ENCODE results near the gene INO80D.
"Not testable (repeated sequence)": the region's sequence is repeated elsewhere in the genome, so short reads cannot be mapped to it uniquely, and the experiment has no call there.

Gene INO80D

DNA sequence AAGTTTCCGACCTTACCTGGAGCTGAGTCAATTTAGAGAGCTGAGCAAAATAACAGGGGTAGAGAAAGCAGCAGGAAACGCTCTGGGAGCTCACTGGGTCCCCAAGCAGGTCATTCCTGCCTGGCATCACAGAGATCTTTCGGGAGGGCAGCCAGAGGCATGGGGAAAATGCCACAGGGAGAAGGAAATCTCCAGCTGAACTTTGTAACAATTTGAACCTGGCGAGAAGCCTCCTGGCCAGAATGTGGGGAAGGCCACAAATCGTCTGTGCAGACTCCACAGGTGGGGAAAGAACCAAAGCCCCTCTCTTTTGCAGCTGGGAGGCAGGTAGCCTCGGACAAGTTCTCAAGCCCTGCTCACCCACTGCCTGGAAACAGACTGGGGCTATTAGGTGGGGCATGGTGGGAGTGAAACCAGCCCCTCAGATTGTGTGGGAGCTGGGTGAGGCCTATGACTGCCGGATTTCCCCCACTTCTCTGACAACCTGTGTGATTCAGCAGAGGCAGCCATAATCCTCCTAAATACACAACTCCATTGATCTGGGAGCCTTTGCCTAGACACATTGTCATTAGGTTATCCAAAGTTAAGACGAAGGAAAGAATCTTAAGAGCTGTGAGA lies 53.9 kb downstream of the INO80D start:
- Histone ChIP-seq H3K4me2 (ENCODE audit: low read length) (no peak overlapping the region), H3K4me1 (no peaks in the 10 kb centered on the region), H3K79me2 (peaks cover 39% of the 10 kb centered on the region), H3K36me3 (ENCODE audit: control insufficient read depth, insufficient read depth, low read length) (no peaks in the 10 kb centered on the region), H3K9ac (no peak overlapping the region), H3K27me3 (ENCODE audit: control insufficient read depth, insufficient read depth, low read length) (no peaks in the 10 kb centered on the region), H3K27ac (no peak overlapping the region), H2AFZ (no peak overlapping the region), H3K4me3 (ENCODE audit: low read depth, low read length) (no peak overlapping the region), H3K9me3 (ENCODE audit: control insufficient read depth, low read length) (no peaks in the 10 kb centered on the region)
- TF ChIP-seq, protein P1, sequence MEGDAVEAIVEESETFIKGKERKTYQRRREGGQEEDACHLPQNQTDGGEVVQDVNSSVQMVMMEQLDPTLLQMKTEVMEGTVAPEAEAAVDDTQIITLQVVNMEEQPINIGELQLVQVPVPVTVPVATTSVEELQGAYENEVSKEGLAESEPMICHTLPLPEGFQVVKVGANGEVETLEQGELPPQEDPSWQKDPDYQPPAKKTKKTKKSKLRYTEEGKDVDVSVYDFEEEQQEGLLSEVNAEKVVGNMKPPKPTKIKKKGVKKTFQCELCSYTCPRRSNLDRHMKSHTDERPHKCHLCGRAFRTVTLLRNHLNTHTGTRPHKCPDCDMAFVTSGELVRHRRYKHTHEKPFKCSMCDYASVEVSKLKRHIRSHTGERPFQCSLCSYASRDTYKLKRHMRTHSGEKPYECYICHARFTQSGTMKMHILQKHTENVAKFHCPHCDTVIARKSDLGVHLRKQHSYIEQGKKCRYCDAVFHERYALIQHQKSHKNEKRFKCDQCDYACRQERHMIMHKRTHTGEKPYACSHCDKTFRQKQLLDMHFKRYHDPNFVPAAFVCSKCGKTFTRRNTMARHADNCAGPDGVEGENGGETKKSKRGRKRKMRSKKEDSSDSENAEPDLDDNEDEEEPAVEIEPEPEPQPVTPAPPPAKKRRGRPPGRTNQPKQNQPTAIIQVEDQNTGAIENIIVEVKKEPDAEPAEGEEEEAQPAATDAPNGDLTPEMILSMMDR (IDR thresholded peaks at IDR 0.05): no peak

GRCh38 chr2:206031162-206031784 lies 54.7 kb downstream of the INO80D start:
- no peaks in the 10 kb centered on the region for H3K27me3 ChIP-seq (ENCODE audit: control insufficient read depth, insufficient read depth, low read length)
- no peaks in the 10 kb centered on the region for H3K9me3 ChIP-seq (ENCODE audit: control insufficient read depth, low read length)

GRCh38 chr2:206028101-206028500 lies 57.9 kb downstream of the INO80D start:
- Histone ChIP-seq H3K9ac (no peak overlapping the region), H3K79me2 (peaks cover 21% of the 10 kb centered on the region), H3K27ac (no peak overlapping the region), H3K27me3 (ENCODE audit: control insufficient read depth, insufficient read depth, low read length) (no peaks in the 10 kb centered on the region), H3K4me1 (no peaks in the 10 kb centered on the region), H3K4me3 (ENCODE audit: low read depth, low read length) (no peak overlapping the region), H3K36me3 (ENCODE audit: control insufficient read depth, insufficient read depth, low read length) (no peaks in the 10 kb centered on the region), H3K9me3 (ENCODE audit: control insufficient read depth, low read length) (no peaks in the 10 kb centered on the region), H3K4me2 (ENCODE audit: low read length) (no peak overlapping the region), H2AFZ (no peak overlapping the region)
- TF ChIP-seq, protein P1 (IDR thresholded peaks at IDR 0.05): no peak

More at GRCh38 chr2:206031162-206031784, 54.7 kb downstream of the INO80D start:
- no peak overlapping the region for H3K4me2 ChIP-seq (ENCODE audit: low read length)
- H3K79me2 ChIP-seq: peaks cover 36% of the 10 kb centered on the region
- no peak overlapping the region for H3K27ac ChIP-seq
- TF ChIP-seq, protein P1 (IDR thresholded peaks at IDR 0.05): no peak
- no peak overlapping the region for H2AFZ ChIP-seq
- no peaks in the 10 kb centered on the region for H3K4me1 ChIP-seq
- no peaks in the 10 kb centered on the region for H3K36me3 ChIP-seq (ENCODE audit: control insufficient read depth, insufficient read depth, low read length)
- H3K9ac ChIP-seq: no peak overlapping the region
- H3K4me3 ChIP-seq (ENCODE audit: low read depth, low read length): no peak overlapping the region

DNA sequence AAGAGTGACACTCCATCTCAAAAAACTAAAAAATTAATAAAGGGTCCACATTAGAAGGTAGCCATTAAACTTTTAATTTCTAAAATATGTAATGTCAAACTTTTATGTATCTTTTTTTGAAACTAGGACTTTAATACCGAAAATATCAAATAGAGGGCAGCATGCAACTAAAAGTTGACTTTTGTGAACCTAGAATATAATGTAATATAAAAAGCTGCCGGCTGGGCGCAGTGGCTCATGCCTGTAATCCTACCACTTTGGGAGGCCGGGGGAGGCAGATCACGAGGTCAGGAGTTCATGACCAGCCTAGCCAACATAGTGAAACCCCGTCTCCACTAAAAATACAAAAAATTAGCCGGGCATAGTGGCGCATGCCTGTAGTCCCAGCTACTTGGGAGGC lies 62.8 kb downstream of the INO80D start:
- TF ChIP-seq, protein P1 (IDR thresholded peaks at IDR 0.05): peak; percentile 18
- no peak overlapping the region for H3K4me3 ChIP-seq (ENCODE audit: low read depth, low read length)
- H3K9me3 ChIP-seq (ENCODE audit: control insufficient read depth, low read length): no peaks in the 10 kb centered on the region
- H2AFZ ChIP-seq: no peak overlapping the region
- H3K27ac ChIP-seq: no peak overlapping the region
- H3K36me3 ChIP-seq (ENCODE audit: control insufficient read depth, insufficient read depth, low read length): no peaks in the 10 kb centered on the region
- no peak overlapping the region for H3K4me2 ChIP-seq (ENCODE audit: low read length)
- no peaks in the 10 kb centered on the region for H3K4me1 ChIP-seq
- no peaks in the 10 kb centered on the region for H3K27me3 ChIP-seq (ENCODE audit: control insufficient read depth, insufficient read depth, low read length)
- H3K9ac ChIP-seq: no peak overlapping the region
- peaks cover 2% of the 10 kb centered on the region for H3K79me2 ChIP-seq

- Histone ChIP-seq H3K36me3 (ENCODE audit: control insufficient read depth, insufficient read depth, low read length) (no peaks in the 10 kb centered on the region), H2AFZ (no peak overlapping the region), H3K4me2 (ENCODE audit: low read length) (no peak overlapping the region), H3K4me3 (ENCODE audit: low read depth, low read length) (no peak overlapping the region), H3K27ac (no peak overlapping the region), H3K79me2 (no peaks in the 10 kb centered on the region), H3K27me3 (ENCODE audit: control insufficient read depth, insufficient read depth, low read length) (no peaks in the 10 kb centered on the region), H3K4me1 (no peaks in the 10 kb centered on the region), H3K9me3 (ENCODE audit: control insufficient read depth, low read length) (no peaks in the 10 kb centered on the region), H3K9ac (no peak overlapping the region)
- TF ChIP-seq, protein P1 (IDR thresholded peaks at IDR 0.05): no peak
These were observed 65.8 kb downstream of the INO80D start for GRCh38 chr2:206020171-206020570.

DNA sequence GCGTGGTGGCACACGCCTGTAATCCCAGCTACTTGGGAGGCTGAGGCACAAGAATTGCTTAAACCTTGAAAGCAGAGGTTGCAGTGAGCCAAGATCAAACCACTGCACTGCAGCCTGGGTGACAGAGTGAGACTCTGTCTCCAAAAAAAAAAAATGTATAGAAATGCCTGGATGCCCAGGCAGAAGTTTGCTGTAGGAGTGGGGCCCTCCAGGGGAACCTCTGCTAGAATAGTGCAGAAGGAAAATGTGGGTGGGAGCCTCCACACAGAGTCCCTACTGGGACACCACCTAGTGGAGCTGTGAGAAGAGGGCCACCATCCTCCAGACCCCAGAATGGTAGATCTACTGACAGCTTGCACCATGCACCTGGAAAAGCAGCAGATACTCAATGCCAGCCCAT lies 70.2 kb downstream of the INO80D start:
- H3K9ac ChIP-seq; H3K27me3 ChIP-seq (ENCODE audit: control insufficient read depth, insufficient read depth, low read length); H3K4me3 ChIP-seq (ENCODE audit: low read depth, low read length); H3K36me3 ChIP-seq (ENCODE audit: control insufficient read depth, insufficient read depth, low read length); H3K27ac ChIP-seq; H3K79me2 ChIP-seq; H3K4me2 ChIP-seq (ENCODE audit: low read length); H3K9me3 ChIP-seq (ENCODE audit: control insufficient read depth, low read length); H2AFZ ChIP-seq; H3K4me1 ChIP-seq: not testable (repeated sequence)
